ENCODE data around the gene TMEM50A.
"Not testable (repeated sequence)": the region's sequence is repeated elsewhere in the genome, so short reads cannot be mapped to it uniquely, and the experiment has no call there.

The TMEM50A gene

GRCh38 chr1:25338188-25338981 lies at the start of gene TMEM50A:
Gene TMEM50A, plus strand, starts transcription at chr1:25338334. Its CDS starts 2,153 bp downstream, at chr1:25340487.
- Mint-ChIP-seq H3K27me3 (ENCODE audit: low read depth) (no peaks in the 10 kb centered on the region), H3K36me3 (ENCODE audit: low read depth) (peaks cover 3% of the 10 kb centered on the region), H3K4me3 (peak within 1 kb of the TSS; percentile 93 to 99 (median 94)), H3K4me1 (peaks cover 27% of the 10 kb centered on the region), H3K9me3 (no peaks in the 10 kb centered on the region), H3K27ac (peak within 1 kb of the TSS; percentile 73 to 94 (median 90))
- no peak for TF ChIP-seq CTCF (IDR thresholded peaks at IDR 0.05; ENCODE audit: unreplicated experiment in 3 of 3)

GRCh38 chr1:25288573-25289101 lies 49.5 kb upstream of the TMEM50A start:
- not testable (repeated sequence) for H3K4me3 Mint-ChIP-seq

GRCh38 chr1:25290043-25290442 lies 48.1 kb upstream of the TMEM50A start:
- H3K4me3 Mint-ChIP-seq; H3K27ac Mint-ChIP-seq; H3K27me3 Mint-ChIP-seq (ENCODE audit: low read depth); H3K4me1 Mint-ChIP-seq; H3K36me3 Mint-ChIP-seq (ENCODE audit: low read depth); H3K9me3 Mint-ChIP-seq: not testable (repeated sequence)

More at GRCh38 chr1:25288573-25289101, 49.5 kb upstream of the TMEM50A start:
- not testable (repeated sequence) for H3K4me1 Mint-ChIP-seq; H3K36me3 Mint-ChIP-seq (ENCODE audit: low read depth); H3K27me3 Mint-ChIP-seq (ENCODE audit: low read depth); H3K27ac Mint-ChIP-seq; H3K9me3 Mint-ChIP-seq

- not testable (repeated sequence) for H3K27me3 Mint-ChIP-seq (ENCODE audit: low read depth); H3K4me1 Mint-ChIP-seq; H3K9me3 Mint-ChIP-seq; H3K36me3 Mint-ChIP-seq (ENCODE audit: low read depth); H3K27ac Mint-ChIP-seq; H3K4me3 Mint-ChIP-seq
These were observed 44.7 kb upstream of the TMEM50A start for GRCh38 chr1:25293426-25293825.

- not testable (repeated sequence) for H3K4me1 Mint-ChIP-seq; H3K36me3 Mint-ChIP-seq (ENCODE audit: low read depth); H3K27ac Mint-ChIP-seq; H3K27me3 Mint-ChIP-seq (ENCODE audit: low read depth); H3K9me3 Mint-ChIP-seq; H3K4me3 Mint-ChIP-seq
These were observed 43.0 kb upstream of the TMEM50A start for GRCh38 chr1:25294889-25295826.

- not testable (repeated sequence) for H3K36me3 Mint-ChIP-seq (ENCODE audit: low read depth); H3K9me3 Mint-ChIP-seq; H3K4me3 Mint-ChIP-seq; H3K27me3 Mint-ChIP-seq (ENCODE audit: low read depth); H3K27ac Mint-ChIP-seq; H3K4me1 Mint-ChIP-seq
These were observed 41.6 kb upstream of the TMEM50A start for GRCh38 chr1:25296501-25296900.

GRCh38 chr1:25300729-25301128 lies 37.4 kb upstream of the TMEM50A start:
- not testable (repeated sequence) for H3K27ac Mint-ChIP-seq; H3K27me3 Mint-ChIP-seq (ENCODE audit: low read depth); H3K4me3 Mint-ChIP-seq; H3K4me1 Mint-ChIP-seq; H3K9me3 Mint-ChIP-seq; H3K36me3 Mint-ChIP-seq (ENCODE audit: low read depth)

GRCh38 chr1:25302330-25302729 lies 35.8 kb upstream of the TMEM50A start:
- H3K36me3 Mint-ChIP-seq (ENCODE audit: low read depth); H3K4me1 Mint-ChIP-seq; H3K4me3 Mint-ChIP-seq; H3K9me3 Mint-ChIP-seq; H3K27me3 Mint-ChIP-seq (ENCODE audit: low read depth); H3K27ac Mint-ChIP-seq: not testable (repeated sequence)

- not testable (repeated sequence) for H3K4me1 Mint-ChIP-seq; H3K27me3 Mint-ChIP-seq (ENCODE audit: low read depth); H3K27ac Mint-ChIP-seq; H3K4me3 Mint-ChIP-seq; H3K36me3 Mint-ChIP-seq (ENCODE audit: low read depth); H3K9me3 Mint-ChIP-seq
These were observed 33.2 kb upstream of the TMEM50A start for GRCh38 chr1:25304936-25305335.

GRCh38 chr1:25308168-25308567 lies 30.0 kb upstream of the TMEM50A start:
- H3K4me1 Mint-ChIP-seq; H3K9me3 Mint-ChIP-seq; H3K4me3 Mint-ChIP-seq; H3K36me3 Mint-ChIP-seq (ENCODE audit: low read depth); H3K27me3 Mint-ChIP-seq (ENCODE audit: low read depth); H3K27ac Mint-ChIP-seq: not testable (repeated sequence)

GRCh38 chr1:25309085-25309484 lies 29.0 kb upstream of the TMEM50A start:
- not testable (repeated sequence) for H3K27me3 Mint-ChIP-seq (ENCODE audit: low read depth); H3K4me3 Mint-ChIP-seq; H3K27ac Mint-ChIP-seq; H3K9me3 Mint-ChIP-seq; H3K4me1 Mint-ChIP-seq
- H3K36me3 Mint-ChIP-seq (ENCODE audit: low read depth): peaks cover 10% of the 10 kb centered on the region

- H3K36me3 Mint-ChIP-seq (ENCODE audit: low read depth): peaks cover 10% of the 10 kb centered on the region
- not testable (repeated sequence) for H3K27me3 Mint-ChIP-seq (ENCODE audit: low read depth); H3K27ac Mint-ChIP-seq; H3K4me3 Mint-ChIP-seq; H3K4me1 Mint-ChIP-seq; H3K9me3 Mint-ChIP-seq
These were observed 28.6 kb upstream of the TMEM50A start for GRCh38 chr1:25309486-25309885.

GRCh38 chr1:25312806-25313470 lies 25.2 kb upstream of the TMEM50A start:
- not testable (repeated sequence) for H3K27me3 Mint-ChIP-seq (ENCODE audit: low read depth); H3K27ac Mint-ChIP-seq; H3K4me1 Mint-ChIP-seq; H3K4me3 Mint-ChIP-seq; H3K9me3 Mint-ChIP-seq; H3K36me3 Mint-ChIP-seq (ENCODE audit: low read depth)

Data from nephron (organoid).